ENCODE data around the gene TNPO1.

The TNPO1 gene

GRCh38 chr5:72852356-72852755 is 35.9 kb downstream of the TNPO1 start:
- FAIRE-seq (no peak), DNase-seq (ENCODE audit: insufficient read length, low spot score) (no peak)
- no peak for TF ChIP-seq CTCF (IDR thresholded peaks at IDR 0.05; ENCODE audit: insufficient read depth, missing control alignments)

GRCh38 chr5:72854419-72854818 is 38.0 kb downstream of the TNPO1 start:
- no peak for FAIRE-seq
- TF ChIP-seq CTCF (IDR thresholded peaks at IDR 0.05; ENCODE audit: insufficient read depth, missing control alignments): no peak
- DNase-seq (ENCODE audit: insufficient read length, low spot score): no peak

- no peak for TF ChIP-seq CTCF (IDR thresholded peaks at IDR 0.05; ENCODE audit: insufficient read depth, missing control alignments)
- DNase-seq (ENCODE audit: insufficient read length, low spot score) (no peak), FAIRE-seq (no peak)
Observed at GRCh38 chr5:72855821-72856220, 39.4 kb downstream of the TNPO1 start.

- TF ChIP-seq CTCF (IDR thresholded peaks at IDR 0.05; ENCODE audit: insufficient read depth, missing control alignments): no peak
- no peak for FAIRE-seq
- DNase-seq (ENCODE audit: insufficient read length, low spot score): no peak
Observed at GRCh38 chr5:72857396-72857795, 40.9 kb downstream of the TNPO1 start.

- FAIRE-seq (no peak), DNase-seq (ENCODE audit: insufficient read length, low spot score) (no peak)
- no peak for TF ChIP-seq CTCF (IDR thresholded peaks at IDR 0.05; ENCODE audit: insufficient read depth, missing control alignments)
Observed at GRCh38 chr5:72859127-72859526, 42.7 kb downstream of the TNPO1 start.

GRCh38 chr5:72860499-72860898 is 44.0 kb downstream of the TNPO1 start:
- FAIRE-seq: no peak
- no peak for DNase-seq (ENCODE audit: insufficient read length, low spot score)
- no peak for TF ChIP-seq CTCF (IDR thresholded peaks at IDR 0.05; ENCODE audit: insufficient read depth, missing control alignments)

- no peak for TF ChIP-seq CTCF (IDR thresholded peaks at IDR 0.05; ENCODE audit: insufficient read depth, missing control alignments)
- no peak for FAIRE-seq
- no peak for DNase-seq (ENCODE audit: insufficient read length, low spot score)
Observed at GRCh38 chr5:72871366-72872024, 55.0 kb downstream of the TNPO1 start.
